K562 (cell line): ENCODE results near the gene ADAP1. TPM values are rescaled to one million over a fixed set of nuclear protein-coding genes. Genes with fewer than 3 reads are reported as not detected.

Experiments
- AFF4 ChIP-seq: sonication (generic); formaldehyde crosslinking; IDR thresholded peaks from 2 replicates; pipeline ENCODE4 v1.8.0; 2023; ENCODE audit warnings: mild to moderate bottlenecking, missing genetic modification reagents
- CEBPB ChIP-seq: fragments of 450-650 bp; IDR thresholded peaks from 2 replicates; pipeline ENCODE4 v1.6.1; 2016; ENCODE audit warnings: missing genetic modification characterization, missing compliant biosample characterization
- ERF ChIP-seq: fragments of 450-650 bp; formaldehyde crosslinking; IDR thresholded peaks from 2 replicates; pipeline ENCODE4 v1.4.0; 2020; ENCODE audit warnings: mild to moderate bottlenecking, mixed read lengths
- GATA2 ChIP-seq: sonication (generic); formaldehyde crosslinking; IDR thresholded peaks from 2 replicates; pipeline ENCODE4 v1.4.0; 2020; ENCODE audit warnings: mild to moderate bottlenecking, missing genetic modification reagents
- HMGXB4 ChIP-seq: sonication (generic); formaldehyde crosslinking; IDR thresholded peaks from 2 replicates; pipeline ENCODE4 v1.8.1; 2023; ENCODE audit warnings: mild to moderate bottlenecking, missing genetic modification reagents
- NUFIP1 ChIP-seq: fragments of 450-650 bp; IDR thresholded peaks from 2 replicates; pipeline ENCODE4 v1.6.1; 2018; ENCODE audit not compliant: partially characterized antibody
- OTX1 ChIP-seq: fragments of 450-650 bp; formaldehyde crosslinking; IDR thresholded peaks from 2 replicates; pipeline ENCODE4 v1.4.0; 2022; ENCODE audit warnings: mild to moderate bottlenecking
- POU5F1 ChIP-seq: fragments of 150-350 bp; IDR thresholded peaks from 2 replicates; pipeline ENCODE4 v1.6.1; 2014; ENCODE audit warnings: borderline replicate concordance, low read length, low read depth, mild to moderate bottlenecking; ENCODE audit not compliant: partially characterized antibody
- TAF1 ChIP-seq: IDR thresholded peaks from 2 replicates; pipeline ENCODE4 v1.6.1; 2011; ENCODE audit warnings: mild to moderate bottlenecking, low read length, moderate library complexity; ENCODE audit not compliant: insufficient read depth, control insufficient read depth, severe bottlenecking; ENCODE audit errors: extremely low read depth
- USF1 ChIP-seq: sonication (generic); formaldehyde crosslinking; IDR thresholded peaks from 2 replicates; pipeline ENCODE4 v1.9.0; 2022; ENCODE audit warnings: mild to moderate bottlenecking, missing genetic modification reagents
- ZBTB12 ChIP-seq: fragments of 250-450 bp; sonication (Bioruptor Pico); IDR thresholded peaks from 2 replicates; pipeline ENCODE4 v1.4.0; 2020
- ZNF609 ChIP-seq: sonication (generic); formaldehyde crosslinking; IDR thresholded peaks from 2 replicates; pipeline ENCODE4 v1.8.1; 2023; ENCODE audit warnings: missing genetic modification reagents, mild to moderate bottlenecking, borderline replicate concordance
- ZNF79 ChIP-seq: fragments of 250-450 bp; sonication (Bioruptor Pico); IDR thresholded peaks from 2 replicates; pipeline ENCODE4 v1.4.0; 2020; ENCODE audit warnings: low read depth, mild to moderate bottlenecking, moderate library complexity
- polyA plus RNA-seq, 8 experiments: library from polyadenylated mRNA; depleted of rRNA in 4 of 8; stranded (reverse) in 5 of 8; unstranded in 3 of 8; fragments of >200 nt; fragmentation: Nextera tagmentation in 2 of 8; fragmentation: Illumina TruSeq in 1 of 8; extraction: Ambion mirVana in 2 of 8; extraction: Trizol in 1 of 8; gene quantifications; 2 replicates each; pipeline versions ENCODE4 v1.2.1 to v1.2.3, GENCODE V29; 2011 to 2014; ENCODE audit warnings: inconsistent platforms in 1 of 8, missing spikeins in 1 of 8
- total RNA-seq, 7 experiments: library from RNA; depleted of rRNA in 6 of 7; stranded (reverse); fragments of >200 nt in 6 of 7; fragmentation: Illumina TruSeq in 2 of 7; extraction: Trizol in 2 of 7; gene quantifications; 2 replicates each; pipeline versions ENCODE4 v1.2.1 to v1.2.3, GENCODE V29; 2011 to 2021; ENCODE audit warnings: low replicate concordance in 1 of 7

Gene ADAP1
- total and polyA plus RNA-seq, 9 of the 15 experiments (the other 6 are each of a cell fraction or from before 2014, with no cell fraction given): 0.27 to 1.4 (median 0.52) TPM; not detected in 3

GRCh38 chr7:876077-876971, 78.2 kb downstream of the ADAP1 start, which contains the start of gene GET4 (continued):
- 0 out of 2 replicates have a peak, but pooled peaks have one; percentile 59 for TF ChIP-seq ERF (CRISPR knock-in tag)
- no peak for TF ChIP-seq ZNF79
- 0 out of 2 replicates have a peak, but pooled peaks have one; percentile 9 for TF ChIP-seq ZBTB12
- peak; percentile 98 for TF ChIP-seq ZNF609
- peak; percentile 97 for TF ChIP-seq USF1
- TF ChIP-seq TAF1: peak; percentile 67
- TF ChIP-seq NUFIP1: no peak
- no peak for TF ChIP-seq CEBPB
- 0 out of 2 replicates have a peak, but pooled peaks have one; percentile 15 for TF ChIP-seq OTX1 (CRISPR knock-in tag)
- TF ChIP-seq GATA2: no peak
- TF ChIP-seq AFF4 (CRISPR knock-in tag): peak; percentile 71
- peak; percentile 93 for TF ChIP-seq HMGXB4 (CRISPR knock-in tag)
- peak; percentile 95 for TF ChIP-seq POU5F1
